Endodermal cell (in vitro differentiated cells): ENCODE measurements around the gene RAPGEF2. TPM values are rescaled to one million over a fixed set of nuclear protein-coding genes. Genes with fewer than 3 reads are reported as not detected.
A peak's percentile ranks its signal among the peaks of the same experiment; 100 is the strongest.

Source experiments
- DNase-seq: peaks from one replicate; pipeline ENCODE4 v3.0.0-alpha.2; 2017
- H3K27ac ChIP-seq: 2 replicates; pipeline ENCODE4 v1.5.1; 2013; ENCODE audit warnings: mild to moderate bottlenecking, low read depth, low read length, moderate library complexity
- H3K27me3 ChIP-seq: 2 replicates; pipeline ENCODE4 v1.6.1; 2013; ENCODE audit warnings: mild to moderate bottlenecking, low read length, moderate library complexity; ENCODE audit not compliant: insufficient read depth, control insufficient read depth, poor library complexity, severe bottlenecking
- H3K36me3 ChIP-seq: 2 replicates; pipeline ENCODE4 v1.7.0; 2013; ENCODE audit warnings: mild to moderate bottlenecking, low read length, moderate library complexity; ENCODE audit not compliant: control insufficient read depth, insufficient read depth
- H3K4me1 ChIP-seq: one replicate; pipeline ENCODE4 v1.7.0; 2013; ENCODE audit warnings: low read length; ENCODE audit not compliant: control insufficient read depth, insufficient read depth
- H3K4me3 ChIP-seq: 2 replicates; pipeline ENCODE4 v1.5.1; 2013; ENCODE audit warnings: mild to moderate bottlenecking, low read length, moderate library complexity
- H3K9ac ChIP-seq: 2 replicates; pipeline ENCODE4 v1.6.1; 2013; ENCODE audit warnings: mild to moderate bottlenecking, low read length, moderate library complexity; ENCODE audit not compliant: poor library complexity, severe bottlenecking; ENCODE audit errors: extremely low read depth
- H3K9me3 ChIP-seq: 2 replicates; pipeline ENCODE4 v1.6.1; 2013; ENCODE audit warnings: mild to moderate bottlenecking, low read length, moderate library complexity; ENCODE audit not compliant: control insufficient read depth
- H3K27ac Mint-ChIP-seq: 2 replicates; pipeline ENCODE4 v1.8.0; 2020; ENCODE audit warnings: mixed read lengths
- H3K27me3 Mint-ChIP-seq: 2 replicates; pipeline ENCODE4 v1.8.0; 2021; ENCODE audit warnings: mild to moderate bottlenecking, mixed read lengths; ENCODE audit not compliant: insufficient read depth
- H3K36me3 Mint-ChIP-seq: 2 replicates; pipeline ENCODE4 v1.8.0; 2020; ENCODE audit warnings: low read depth, mixed read lengths
- H3K4me1 Mint-ChIP-seq: 2 replicates; pipeline ENCODE4 v1.8.0; 2020; ENCODE audit warnings: mixed read lengths
- H3K4me3 Mint-ChIP-seq: 2 replicates; pipeline ENCODE4 v1.8.0; 2020; ENCODE audit warnings: mild to moderate bottlenecking, moderate library complexity, mixed read lengths
- H3K9me3 Mint-ChIP-seq: 2 replicates; pipeline ENCODE4 v1.8.0; 2020; ENCODE audit warnings: mild to moderate bottlenecking, mixed read lengths
- WGBS, 2 experiments: methylation state at CpG; one replicate each; pipeline versions ENCODE4 v1.1.5 to v1.1.7; 2013; ENCODE audit warnings: missing lambda C conversion rate in 2 of 2, mixed read lengths in 1 of 2; ENCODE audit not compliant: insufficient coverage in 1 of 2, insufficient read length in 1 of 2; 5-methylcytosine and 5-hydroxymethylcytosine counted together
- total RNA-seq, 2 donors: library from RNA; stranded (reverse); fragmentation: NEBNext Ultra II Directional in 1 of 2; extraction: Animal tissue kit (Norgen Biotek cat#: 25700) in 1 of 2; gene quantifications; 2 replicates in 1 of 2; 3 replicates in 1 of 2; pipeline ENCODE4 v1.2.1, GENCODE V29; 2021
- TF ChIP-seq, protein P1 (sequence below): fragments of 200-600 bp; sonication (generic); conservative IDR thresholded peaks from 2 replicates; pipeline ENCODE4 v1.5.0; 2021; ENCODE audit warnings: antibody characterized with exemption, mild to moderate bottlenecking

Gene RAPGEF2
- total RNA-seq, 2 donors from 2014 or later = 63.4 to 78.2 TPM

DNA sequence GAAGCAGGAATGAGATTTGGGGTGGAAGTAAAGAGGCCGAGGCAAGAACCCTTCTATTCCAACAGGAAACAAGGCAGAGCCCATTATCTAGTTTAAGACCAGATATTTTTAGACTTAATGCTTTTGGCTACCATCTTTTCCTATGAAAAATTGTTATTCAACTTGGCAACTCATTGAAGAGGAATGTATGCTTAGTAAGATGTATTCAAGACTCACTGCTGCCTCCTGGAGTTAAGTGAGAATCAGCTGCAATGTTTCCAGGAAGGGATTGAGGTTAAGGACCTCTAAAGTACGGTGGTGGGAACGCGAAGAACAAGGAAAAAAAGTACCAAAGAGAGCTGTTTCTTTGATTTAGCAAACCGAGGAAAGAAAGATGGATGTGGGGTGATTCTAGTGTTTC, 89.1 kb downstream of the RAPGEF2 start:
- 48 to 56% methylated on average over 5 of the region's 5 CpGs for WGBS, 2 experiments
- Mint-ChIP-seq H3K4me3 (no peak overlapping the region), H3K27ac (no peak overlapping the region), H3K27me3 (no peaks in the 10 kb centered on the region), H3K9me3 (no peaks in the 10 kb centered on the region), H3K36me3 (peaks cover 9% of the 10 kb centered on the region), H3K4me1 (peaks cover 4% of the 10 kb centered on the region)
- TF ChIP-seq, protein P1, sequence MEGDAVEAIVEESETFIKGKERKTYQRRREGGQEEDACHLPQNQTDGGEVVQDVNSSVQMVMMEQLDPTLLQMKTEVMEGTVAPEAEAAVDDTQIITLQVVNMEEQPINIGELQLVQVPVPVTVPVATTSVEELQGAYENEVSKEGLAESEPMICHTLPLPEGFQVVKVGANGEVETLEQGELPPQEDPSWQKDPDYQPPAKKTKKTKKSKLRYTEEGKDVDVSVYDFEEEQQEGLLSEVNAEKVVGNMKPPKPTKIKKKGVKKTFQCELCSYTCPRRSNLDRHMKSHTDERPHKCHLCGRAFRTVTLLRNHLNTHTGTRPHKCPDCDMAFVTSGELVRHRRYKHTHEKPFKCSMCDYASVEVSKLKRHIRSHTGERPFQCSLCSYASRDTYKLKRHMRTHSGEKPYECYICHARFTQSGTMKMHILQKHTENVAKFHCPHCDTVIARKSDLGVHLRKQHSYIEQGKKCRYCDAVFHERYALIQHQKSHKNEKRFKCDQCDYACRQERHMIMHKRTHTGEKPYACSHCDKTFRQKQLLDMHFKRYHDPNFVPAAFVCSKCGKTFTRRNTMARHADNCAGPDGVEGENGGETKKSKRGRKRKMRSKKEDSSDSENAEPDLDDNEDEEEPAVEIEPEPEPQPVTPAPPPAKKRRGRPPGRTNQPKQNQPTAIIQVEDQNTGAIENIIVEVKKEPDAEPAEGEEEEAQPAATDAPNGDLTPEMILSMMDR = peak; percentile 80
- DNase-seq = peak; percentile 62
- no peak overlapping the region for H3K9ac ChIP-seq
- H3K36me3 ChIP-seq = peaks cover 20% of the 10 kb centered on the region
- H3K9me3 ChIP-seq = no peaks in the 10 kb centered on the region
- no peaks in the 10 kb centered on the region for H3K27me3 ChIP-seq
- no peak overlapping the region for H3K4me3 ChIP-seq
- no peaks in the 10 kb centered on the region for H3K4me1 ChIP-seq
- H3K27ac ChIP-seq = no peak overlapping the region

DNA sequence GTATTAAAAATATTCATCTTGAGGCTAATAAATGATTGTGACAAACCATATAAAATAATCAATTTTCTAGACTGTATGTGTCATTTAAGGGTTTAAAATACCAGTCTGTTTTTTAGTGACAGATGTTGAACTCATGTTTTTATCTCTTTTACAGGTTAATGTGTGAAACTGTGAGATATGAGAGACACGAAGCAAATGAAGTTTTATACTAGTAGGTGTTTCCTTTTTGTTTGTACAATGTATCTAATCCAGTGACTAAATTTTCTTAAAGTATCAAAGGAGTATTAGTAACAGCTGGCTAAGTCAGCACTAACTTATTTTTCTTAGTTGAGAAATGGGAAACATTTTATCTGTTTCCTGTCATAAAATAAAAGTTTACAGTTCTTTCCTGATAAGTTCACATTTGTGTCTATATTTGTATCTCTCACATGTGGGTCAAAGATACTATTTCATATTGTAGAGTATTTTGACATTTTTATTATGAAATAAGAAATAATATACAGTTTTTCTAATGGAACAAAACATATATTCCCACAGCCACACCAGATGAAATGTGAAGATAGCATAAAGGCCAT, 90.3 kb downstream of the RAPGEF2 start:
- Histone ChIP-seq H3K27ac (no peak overlapping the region), H3K4me1 (no peaks in the 10 kb centered on the region), H3K27me3 (no peaks in the 10 kb centered on the region), H3K4me3 (no peak overlapping the region), H3K36me3 (peaks cover 20% of the 10 kb centered on the region), H3K9me3 (no peaks in the 10 kb centered on the region), H3K9ac (no peak overlapping the region)
- WGBS, 2 experiments = 67 to 73% methylated on average over 1 of the region's 1 CpG
- Mint-ChIP-seq H3K4me3 (no peak overlapping the region), H3K36me3 (peaks cover 9% of the 10 kb centered on the region), H3K27me3 (no peaks in the 10 kb centered on the region), H3K9me3 (no peaks in the 10 kb centered on the region), H3K27ac (no peak overlapping the region), H3K4me1 (peaks cover 6% of the 10 kb centered on the region)
- DNase-seq = no peak
- TF ChIP-seq, protein P1 = no peak

DNA sequence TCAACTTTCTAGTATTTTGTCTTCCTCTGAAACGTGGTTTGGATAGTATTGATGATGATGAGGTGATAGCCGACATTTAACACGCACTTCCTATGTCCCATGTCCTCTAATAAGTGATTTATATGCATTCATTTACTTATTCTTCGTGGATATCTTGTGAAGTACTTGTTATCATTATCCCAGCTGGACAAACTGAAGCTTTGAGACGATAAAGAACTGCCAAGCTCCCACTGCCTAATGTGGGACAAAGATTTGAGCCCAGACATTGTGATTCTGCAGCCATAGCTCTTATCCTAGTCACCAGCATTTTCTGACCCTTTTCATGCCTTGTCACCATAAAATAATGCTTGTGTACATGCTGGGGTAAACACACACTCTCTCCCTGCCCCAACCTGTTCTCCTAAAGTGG, 92.5 kb downstream of the RAPGEF2 start:
- TF ChIP-seq, protein P1 = no peak
- H3K27me3 Mint-ChIP-seq = no peaks in the 10 kb centered on the region
- peaks cover 13% of the 10 kb centered on the region for H3K36me3 ChIP-seq
- H3K4me1 ChIP-seq = no peaks in the 10 kb centered on the region
- H3K27ac ChIP-seq = no peak overlapping the region
- no peak overlapping the region for H3K27ac Mint-ChIP-seq
- no peaks in the 10 kb centered on the region for H3K9me3 ChIP-seq
- 96 to 100% methylated on average over 1 to 5 of the region's 5 CpGs for WGBS, 2 experiments
- peaks cover 9% of the 10 kb centered on the region for H3K36me3 Mint-ChIP-seq
- no peaks in the 10 kb centered on the region for H3K9me3 Mint-ChIP-seq
- no peak overlapping the region for H3K4me3 ChIP-seq
- peaks cover 8% of the 10 kb centered on the region for H3K4me1 Mint-ChIP-seq
- no peak overlapping the region for H3K4me3 Mint-ChIP-seq
- DNase-seq = no peak
- no peaks in the 10 kb centered on the region for H3K27me3 ChIP-seq
- H3K9ac ChIP-seq = no peak overlapping the region
